GM23338 (cell line): ENCODE results near the gene TBPL1.

Source experiments
- CREB1 ChIP-seq: fragments of 250-450 bp; sonication (Bioruptor Pico); IDR thresholded peaks from 2 replicates; pipeline ENCODE4 v1.5.0; 2020; ENCODE audit warnings: low read depth, mild to moderate bottlenecking, moderate library complexity
- EZH2 ChIP-seq: fragments of 200-600 bp; sonication (generic); IDR thresholded peaks from one replicate; pipeline ENCODE4 v1.8.0; 2017; ENCODE audit warnings: antibody characterized with exemption, mild to moderate bottlenecking, low read depth; ENCODE audit not compliant: unreplicated experiment
- EZH2phosphoT487 ChIP-seq: fragments of 200-600 bp; sonication (generic); IDR thresholded peaks from one replicate; pipeline ENCODE4 v1.8.1; 2018; ENCODE audit warnings: antibody characterized with exemption; ENCODE audit not compliant: unreplicated experiment
- JUNB ChIP-seq: IDR thresholded peaks from one replicate; pipeline ENCODE4 v1.6.1; 2016; ENCODE audit warnings: antibody characterized with exemption; ENCODE audit not compliant: unreplicated experiment
- NANOG ChIP-seq: IDR thresholded peaks from 2 replicates; pipeline ENCODE4 v1.6.1; 2016; ENCODE audit warnings: antibody characterized with exemption, borderline replicate concordance
- POLR2AphosphoS5 ChIP-seq: IDR thresholded peaks from 2 replicates; pipeline ENCODE4 v1.6.1; 2016; ENCODE audit warnings: antibody characterized with exemption, low read depth
- STAT1 ChIP-seq: IDR thresholded peaks from one replicate; pipeline ENCODE4 v1.6.1; 2016; ENCODE audit warnings: antibody characterized with exemption; ENCODE audit not compliant: unreplicated experiment
- ZNF114 ChIP-seq: fragments of 250-450 bp; sonication (Bioruptor Pico); IDR thresholded peaks from 2 replicates; pipeline ENCODE4 v1.5.0; 2020; ENCODE audit warnings: mild to moderate bottlenecking, moderate library complexity
- TF ChIP-seq, protein P1 (sequence below), 2 experiments: fragments of 200-600 bp in 1 of 2; sonication (generic) in 1 of 2; conservative IDR thresholded peaks; 2 replicates each; pipeline versions ENCODE4 v1.5.1 to v1.6.1; 2016 to 2017; ENCODE audit warnings: antibody characterized with exemption in 2 of 2, low read depth in 2 of 2, mild to moderate bottlenecking in 2 of 2, moderate library complexity in 1 of 2
- TF ChIP-seq, protein P2 (sequence below): IDR thresholded peaks from 2 replicates; pipeline ENCODE4 v1.6.1; 2016; ENCODE audit warnings: antibody characterized with exemption
- TF ChIP-seq, protein P3 (sequence below): IDR thresholded peaks from one replicate; pipeline ENCODE4 v1.6.1; 2018; ENCODE audit warnings: antibody characterized with exemption; ENCODE audit not compliant: unreplicated experiment
- TF ChIP-seq, protein P4 (sequence below): fragments of 250-450 bp; sonication (Bioruptor Pico); IDR thresholded peaks from 2 replicates; pipeline ENCODE4 v1.5.0; 2020; ENCODE audit warnings: mild to moderate bottlenecking, moderate library complexity

DNA sequence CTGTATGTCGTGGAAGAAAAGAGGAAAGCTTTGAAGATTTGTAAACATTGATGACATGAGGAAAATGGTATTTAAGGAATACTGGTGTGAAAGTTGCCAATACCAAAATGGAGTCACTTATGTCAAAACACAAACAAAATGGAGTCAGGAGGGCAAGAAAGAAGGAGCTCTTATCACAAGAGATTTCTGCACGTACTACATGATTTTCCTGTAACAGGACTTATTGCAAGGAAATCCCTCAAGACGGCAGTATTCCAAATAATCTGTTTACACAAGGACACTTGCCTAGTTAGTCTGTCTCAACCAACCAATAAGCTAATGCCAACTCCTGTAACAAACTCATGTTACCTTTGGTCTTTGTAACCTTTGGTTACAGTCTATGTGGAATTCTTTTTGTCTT lies 69.6 kb downstream of the TBPL1 start:
- TF ChIP-seq, protein P1, sequence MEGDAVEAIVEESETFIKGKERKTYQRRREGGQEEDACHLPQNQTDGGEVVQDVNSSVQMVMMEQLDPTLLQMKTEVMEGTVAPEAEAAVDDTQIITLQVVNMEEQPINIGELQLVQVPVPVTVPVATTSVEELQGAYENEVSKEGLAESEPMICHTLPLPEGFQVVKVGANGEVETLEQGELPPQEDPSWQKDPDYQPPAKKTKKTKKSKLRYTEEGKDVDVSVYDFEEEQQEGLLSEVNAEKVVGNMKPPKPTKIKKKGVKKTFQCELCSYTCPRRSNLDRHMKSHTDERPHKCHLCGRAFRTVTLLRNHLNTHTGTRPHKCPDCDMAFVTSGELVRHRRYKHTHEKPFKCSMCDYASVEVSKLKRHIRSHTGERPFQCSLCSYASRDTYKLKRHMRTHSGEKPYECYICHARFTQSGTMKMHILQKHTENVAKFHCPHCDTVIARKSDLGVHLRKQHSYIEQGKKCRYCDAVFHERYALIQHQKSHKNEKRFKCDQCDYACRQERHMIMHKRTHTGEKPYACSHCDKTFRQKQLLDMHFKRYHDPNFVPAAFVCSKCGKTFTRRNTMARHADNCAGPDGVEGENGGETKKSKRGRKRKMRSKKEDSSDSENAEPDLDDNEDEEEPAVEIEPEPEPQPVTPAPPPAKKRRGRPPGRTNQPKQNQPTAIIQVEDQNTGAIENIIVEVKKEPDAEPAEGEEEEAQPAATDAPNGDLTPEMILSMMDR (conservative IDR thresholded peaks at IDR 0.05; ENCODE audit: low read depth in 2 of 2), result no peak
- no peak for TF ChIP-seq EZH2
- TF ChIP-seq POLR2AphosphoS5, result no peak
- TF ChIP-seq, protein P2, sequence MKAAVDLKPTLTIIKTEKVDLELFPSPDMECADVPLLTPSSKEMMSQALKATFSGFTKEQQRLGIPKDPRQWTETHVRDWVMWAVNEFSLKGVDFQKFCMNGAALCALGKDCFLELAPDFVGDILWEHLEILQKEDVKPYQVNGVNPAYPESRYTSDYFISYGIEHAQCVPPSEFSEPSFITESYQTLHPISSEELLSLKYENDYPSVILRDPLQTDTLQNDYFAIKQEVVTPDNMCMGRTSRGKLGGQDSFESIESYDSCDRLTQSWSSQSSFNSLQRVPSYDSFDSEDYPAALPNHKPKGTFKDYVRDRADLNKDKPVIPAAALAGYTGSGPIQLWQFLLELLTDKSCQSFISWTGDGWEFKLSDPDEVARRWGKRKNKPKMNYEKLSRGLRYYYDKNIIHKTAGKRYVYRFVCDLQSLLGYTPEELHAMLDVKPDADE, result no peak
- TF ChIP-seq, protein P3, sequence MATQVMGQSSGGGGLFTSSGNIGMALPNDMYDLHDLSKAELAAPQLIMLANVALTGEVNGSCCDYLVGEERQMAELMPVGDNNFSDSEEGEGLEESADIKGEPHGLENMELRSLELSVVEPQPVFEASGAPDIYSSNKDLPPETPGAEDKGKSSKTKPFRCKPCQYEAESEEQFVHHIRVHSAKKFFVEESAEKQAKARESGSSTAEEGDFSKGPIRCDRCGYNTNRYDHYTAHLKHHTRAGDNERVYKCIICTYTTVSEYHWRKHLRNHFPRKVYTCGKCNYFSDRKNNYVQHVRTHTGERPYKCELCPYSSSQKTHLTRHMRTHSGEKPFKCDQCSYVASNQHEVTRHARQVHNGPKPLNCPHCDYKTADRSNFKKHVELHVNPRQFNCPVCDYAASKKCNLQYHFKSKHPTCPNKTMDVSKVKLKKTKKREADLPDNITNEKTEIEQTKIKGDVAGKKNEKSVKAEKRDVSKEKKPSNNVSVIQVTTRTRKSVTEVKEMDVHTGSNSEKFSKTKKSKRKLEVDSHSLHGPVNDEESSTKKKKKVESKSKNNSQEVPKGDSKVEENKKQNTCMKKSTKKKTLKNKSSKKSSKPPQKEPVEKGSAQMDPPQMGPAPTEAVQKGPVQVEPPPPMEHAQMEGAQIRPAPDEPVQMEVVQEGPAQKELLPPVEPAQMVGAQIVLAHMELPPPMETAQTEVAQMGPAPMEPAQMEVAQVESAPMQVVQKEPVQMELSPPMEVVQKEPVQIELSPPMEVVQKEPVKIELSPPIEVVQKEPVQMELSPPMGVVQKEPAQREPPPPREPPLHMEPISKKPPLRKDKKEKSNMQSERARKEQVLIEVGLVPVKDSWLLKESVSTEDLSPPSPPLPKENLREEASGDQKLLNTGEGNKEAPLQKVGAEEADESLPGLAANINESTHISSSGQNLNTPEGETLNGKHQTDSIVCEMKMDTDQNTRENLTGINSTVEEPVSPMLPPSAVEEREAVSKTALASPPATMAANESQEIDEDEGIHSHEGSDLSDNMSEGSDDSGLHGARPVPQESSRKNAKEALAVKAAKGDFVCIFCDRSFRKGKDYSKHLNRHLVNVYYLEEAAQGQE, result no peak
- TF ChIP-seq CREB1 (CRISPR knock-in tag), result no peak
- no peak for TF ChIP-seq JUNB
- no peak for TF ChIP-seq EZH2phosphoT487
- TF ChIP-seq, protein P4, sequence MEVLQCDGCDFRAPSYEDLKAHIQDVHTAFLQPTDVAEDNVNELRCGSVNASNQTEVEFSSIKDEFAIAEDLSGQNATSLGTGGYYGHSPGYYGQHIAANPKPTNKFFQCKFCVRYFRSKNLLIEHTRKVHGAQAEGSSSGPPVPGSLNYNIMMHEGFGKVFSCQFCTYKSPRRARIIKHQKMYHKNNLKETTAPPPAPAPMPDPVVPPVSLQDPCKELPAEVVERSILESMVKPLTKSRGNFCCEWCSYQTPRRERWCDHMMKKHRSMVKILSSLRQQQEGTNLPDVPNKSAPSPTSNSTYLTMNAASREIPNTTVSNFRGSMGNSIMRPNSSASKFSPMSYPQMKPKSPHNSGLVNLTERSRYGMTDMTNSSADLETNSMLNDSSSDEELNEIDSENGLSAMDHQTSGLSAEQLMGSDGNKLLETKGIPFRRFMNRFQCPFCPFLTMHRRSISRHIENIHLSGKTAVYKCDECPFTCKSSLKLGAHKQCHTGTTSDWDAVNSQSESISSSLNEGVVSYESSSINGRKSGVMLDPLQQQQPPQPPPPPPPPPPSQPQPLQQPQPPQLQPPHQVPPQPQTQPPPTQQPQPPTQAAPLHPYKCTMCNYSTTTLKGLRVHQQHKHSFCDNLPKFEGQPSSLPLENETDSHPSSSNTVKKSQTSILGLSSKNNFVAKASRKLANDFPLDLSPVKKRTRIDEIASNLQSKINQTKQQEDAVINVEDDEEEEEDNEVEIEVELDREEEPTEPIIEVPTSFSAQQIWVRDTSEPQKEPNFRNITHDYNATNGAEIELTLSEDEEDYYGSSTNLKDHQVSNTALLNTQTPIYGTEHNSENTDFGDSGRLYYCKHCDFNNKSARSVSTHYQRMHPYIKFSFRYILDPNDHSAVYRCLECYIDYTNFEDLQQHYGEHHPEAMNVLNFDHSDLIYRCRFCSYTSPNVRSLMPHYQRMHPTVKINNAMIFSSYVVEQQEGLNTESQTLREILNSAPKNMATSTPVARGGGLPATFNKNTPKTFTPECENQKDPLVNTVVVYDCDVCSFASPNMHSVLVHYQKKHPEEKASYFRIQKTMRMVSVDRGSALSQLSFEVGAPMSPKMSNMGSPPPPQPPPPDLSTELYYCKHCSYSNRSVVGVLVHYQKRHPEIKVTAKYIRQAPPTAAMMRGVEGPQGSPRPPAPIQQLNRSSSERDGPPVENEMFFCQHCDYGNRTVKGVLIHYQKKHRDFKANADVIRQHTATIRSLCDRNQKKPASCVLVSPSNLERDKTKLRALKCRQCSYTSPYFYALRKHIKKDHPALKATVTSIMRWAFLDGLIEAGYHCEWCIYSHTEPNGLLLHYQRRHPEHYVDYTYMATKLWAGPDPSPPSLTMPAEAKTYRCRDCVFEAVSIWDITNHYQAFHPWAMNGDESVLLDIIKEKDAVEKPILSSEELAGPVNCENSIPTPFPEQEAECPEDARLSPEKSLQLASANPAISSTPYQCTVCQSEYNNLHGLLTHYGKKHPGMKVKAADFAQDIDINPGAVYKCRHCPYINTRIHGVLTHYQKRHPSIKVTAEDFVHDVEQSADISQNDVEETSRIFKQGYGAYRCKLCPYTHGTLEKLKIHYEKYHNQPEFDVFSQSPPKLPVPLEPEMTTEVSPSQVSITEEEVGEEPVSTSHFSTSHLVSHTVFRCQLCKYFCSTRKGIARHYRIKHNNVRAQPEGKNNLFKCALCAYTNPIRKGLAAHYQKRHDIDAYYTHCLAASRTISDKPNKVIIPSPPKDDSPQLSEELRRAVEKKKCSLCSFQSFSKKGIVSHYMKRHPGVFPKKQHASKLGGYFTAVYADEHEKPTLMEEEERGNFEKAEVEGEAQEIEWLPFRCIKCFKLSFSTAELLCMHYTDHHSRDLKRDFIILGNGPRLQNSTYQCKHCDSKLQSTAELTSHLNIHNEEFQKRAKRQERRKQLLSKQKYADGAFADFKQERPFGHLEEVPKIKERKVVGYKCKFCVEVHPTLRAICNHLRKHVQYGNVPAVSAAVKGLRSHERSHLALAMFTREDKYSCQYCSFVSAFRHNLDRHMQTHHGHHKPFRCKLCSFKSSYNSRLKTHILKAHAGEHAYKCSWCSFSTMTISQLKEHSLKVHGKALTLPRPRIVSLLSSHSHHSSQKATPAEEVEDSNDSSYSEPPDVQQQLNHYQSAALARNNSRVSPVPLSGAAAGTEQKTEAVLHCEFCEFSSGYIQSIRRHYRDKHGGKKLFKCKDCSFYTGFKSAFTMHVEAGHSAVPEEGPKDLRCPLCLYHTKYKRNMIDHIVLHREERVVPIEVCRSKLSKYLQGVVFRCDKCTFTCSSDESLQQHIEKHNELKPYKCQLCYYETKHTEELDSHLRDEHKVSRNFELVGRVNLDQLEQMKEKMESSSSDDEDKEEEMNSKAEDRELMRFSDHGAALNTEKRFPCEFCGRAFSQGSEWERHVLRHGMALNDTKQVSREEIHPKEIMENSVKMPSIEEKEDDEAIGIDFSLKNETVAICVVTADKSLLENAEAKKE (CRISPR knock-in tag), result no peak
- no peak for TF ChIP-seq ZNF114
- no peak for TF ChIP-seq STAT1
- TF ChIP-seq NANOG, result no peak
